Spleen (tissue), 7 donors: ENCODE results near the gene NPB.

Source experiments
- POLR2A ChIP-seq, 3 donors: fragments of 450-650 bp; IDR thresholded peaks; one replicate each; pipeline ENCODE4 v1.5.1; 2017; ENCODE audit warnings: antibody characterized with exemption in 3 of 3, mild to moderate bottlenecking in 1 of 3
- POLR2AphosphoS5 ChIP-seq, 3 donors: sonication (generic); formaldehyde crosslinking; IDR thresholded peaks; one replicate each; pipeline ENCODE4 v1.5.1; 2017; ENCODE audit warnings: antibody characterized with exemption in 3 of 3
- TF ChIP-seq, protein P1 (sequence below), 11 experiments: fragments of 200-600 bp in 7 of 11; fragments of 450-650 bp in 4 of 11; sonication (generic) in 4 of 11; IDR thresholded peaks in 8 of 11; conservative IDR thresholded peaks in 3 of 11; 1 replicate in 7 of 11; 2 replicates in 4 of 11; pipeline versions ENCODE4 v1.4.0 to v1.8.0; 2016 to 2021; ENCODE audit warnings: antibody characterized with exemption in 11 of 11, inconsistent platforms in 4 of 11, mild to moderate bottlenecking in 1 of 11
- donor health status: DM: no; HTN: no; CAD: no; lungs with moderate emphysema.
- donor health status: DM: no; HTN: no; CAD: no.
- donor health status: DM: no; HTN: no; CAD: no.

DNA sequence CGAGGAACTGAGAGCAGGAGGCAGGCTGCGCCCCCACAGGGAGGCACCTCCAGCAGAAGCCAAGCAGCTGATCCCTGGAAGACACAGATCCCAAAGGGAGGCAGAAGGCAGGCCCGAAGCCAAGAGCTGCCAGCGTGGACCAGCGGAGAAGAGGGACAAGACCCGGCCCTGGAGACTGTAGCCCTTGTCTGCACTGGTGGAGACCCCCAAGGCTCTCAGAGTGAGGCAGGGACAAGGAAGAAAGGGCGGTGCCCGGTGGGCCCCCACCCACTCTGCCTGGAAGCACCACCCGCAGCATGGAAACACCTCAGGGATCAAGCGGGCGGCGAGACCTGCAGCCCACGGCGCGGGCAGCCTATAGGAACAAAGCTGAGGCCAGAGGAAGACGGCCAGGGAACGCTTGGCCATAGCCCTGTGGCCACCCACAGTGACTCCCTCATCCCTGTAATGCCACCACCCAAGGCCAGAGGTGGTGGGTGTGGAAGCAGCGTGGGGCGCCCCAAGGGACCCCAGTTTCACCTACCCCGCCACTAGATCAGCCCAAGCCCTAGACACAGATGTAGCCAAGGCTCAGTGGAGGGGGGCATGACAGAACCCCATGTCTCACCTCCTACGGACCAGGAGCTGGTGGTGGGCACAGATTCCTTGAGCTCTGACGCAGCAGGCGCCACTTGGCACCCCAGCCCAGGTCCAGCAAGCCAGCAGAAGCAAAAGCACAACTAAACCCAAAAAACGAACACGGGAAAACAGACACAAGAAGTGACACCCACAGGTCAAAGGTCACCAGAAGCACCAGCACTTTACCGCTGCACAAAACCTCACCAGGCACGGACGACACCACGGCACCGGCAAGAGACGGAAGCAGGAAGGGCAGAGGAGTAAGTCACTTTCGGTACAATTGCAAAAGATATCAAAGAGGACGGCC is 18.8 kb downstream of the NPB start:
- TF ChIP-seq POLR2A (IDR thresholded peaks at IDR 0.05), result no peak
- TF ChIP-seq, protein P1, sequence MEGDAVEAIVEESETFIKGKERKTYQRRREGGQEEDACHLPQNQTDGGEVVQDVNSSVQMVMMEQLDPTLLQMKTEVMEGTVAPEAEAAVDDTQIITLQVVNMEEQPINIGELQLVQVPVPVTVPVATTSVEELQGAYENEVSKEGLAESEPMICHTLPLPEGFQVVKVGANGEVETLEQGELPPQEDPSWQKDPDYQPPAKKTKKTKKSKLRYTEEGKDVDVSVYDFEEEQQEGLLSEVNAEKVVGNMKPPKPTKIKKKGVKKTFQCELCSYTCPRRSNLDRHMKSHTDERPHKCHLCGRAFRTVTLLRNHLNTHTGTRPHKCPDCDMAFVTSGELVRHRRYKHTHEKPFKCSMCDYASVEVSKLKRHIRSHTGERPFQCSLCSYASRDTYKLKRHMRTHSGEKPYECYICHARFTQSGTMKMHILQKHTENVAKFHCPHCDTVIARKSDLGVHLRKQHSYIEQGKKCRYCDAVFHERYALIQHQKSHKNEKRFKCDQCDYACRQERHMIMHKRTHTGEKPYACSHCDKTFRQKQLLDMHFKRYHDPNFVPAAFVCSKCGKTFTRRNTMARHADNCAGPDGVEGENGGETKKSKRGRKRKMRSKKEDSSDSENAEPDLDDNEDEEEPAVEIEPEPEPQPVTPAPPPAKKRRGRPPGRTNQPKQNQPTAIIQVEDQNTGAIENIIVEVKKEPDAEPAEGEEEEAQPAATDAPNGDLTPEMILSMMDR (IDR thresholded peaks at IDR 0.05 in 8 of 11, conservative IDR thresholded peaks at IDR 0.05 in 3 of 11), result no peak
- peak in 2 of 3 donors; percentile 30 to 36 for TF ChIP-seq POLR2AphosphoS5 (IDR thresholded peaks at IDR 0.05)
